Calu3 (cell line): ENCODE results near the gene DNM2. TPM values are rescaled to one million over a fixed set of nuclear protein-coding genes. Genes with fewer than 3 reads are reported as not detected.

Experiments
- BruUV-seq: library from RNA; stranded (reverse); fragments of 400-500 nt; replicated peaks from 2 replicates; lab custom pipeline; 2021; lab: Mats Ljungman, UMichigan
- CTCF ChIA-PET: fragments of 300-600 bp; sonication (Branson Sonifier 250); formaldehyde crosslinking; loops from one replicate; lab custom pipeline; 2022; ENCODE audit warnings: antibody characterized with exemption; lab: Charles Lee
- DNase-seq: peaks from one replicate; pipeline ENCODE4 v3.0.0; 2022
- H3K27ac Mint-ChIP-seq: one replicate; pipeline ENCODE4 v1.8.0; 2022; ENCODE audit warnings: mixed read lengths; ENCODE audit not compliant: unreplicated experiment
- H3K27me3 Mint-ChIP-seq: one replicate; pipeline ENCODE4 v1.8.0; 2022; ENCODE audit warnings: mixed read lengths; ENCODE audit not compliant: unreplicated experiment
- H3K36me3 Mint-ChIP-seq: one replicate; pipeline ENCODE4 v1.8.0; 2022; ENCODE audit warnings: mild to moderate bottlenecking, moderate library complexity, mixed read lengths; ENCODE audit not compliant: insufficient read depth, unreplicated experiment
- H3K4me1 Mint-ChIP-seq: one replicate; pipeline ENCODE4 v1.8.0; 2022; ENCODE audit warnings: mild to moderate bottlenecking, low read depth, mixed read lengths; ENCODE audit not compliant: unreplicated experiment
- H3K4me3 Mint-ChIP-seq: one replicate; pipeline ENCODE4 v1.8.0; 2022; ENCODE audit warnings: mild to moderate bottlenecking, low read depth, moderate library complexity, mixed read lengths; ENCODE audit not compliant: unreplicated experiment
- H3K9me3 Mint-ChIP-seq: one replicate; pipeline ENCODE4 v1.8.0; 2022; ENCODE audit warnings: low read depth, mixed read lengths; ENCODE audit not compliant: unreplicated experiment
- CTCF ChIP-seq: fragments of 200-600 bp; IDR thresholded peaks from one replicate; pipeline ENCODE4 v1.8.0; 2022; ENCODE audit warnings: antibody characterized with exemption; ENCODE audit not compliant: unreplicated experiment
- intact Hi-C: fragments of 100-400 bp; cut with micrococcal nuclease; formaldehyde crosslinking; loops from one replicate; pipeline ENCODE4 v1.10.0; 2022; ENCODE audit not compliant: unreplicated experiment
- total RNA-seq: library from RNA; stranded (reverse); gene quantifications from 2 replicates; pipeline ENCODE4 v1.2.3, GENCODE V29; 2022

The DNM2 gene
- total RNA-seq, 1 experiment from 2014 or later, result 126 TPM

- TF ChIP-seq CTCF, result no peak
- Mint-ChIP-seq H3K27ac (peak overlapping the region; percentile 20), H3K27me3 (no peaks in the 10 kb centered on the region), H3K4me3 (no peak overlapping the region), H3K4me1 (peaks cover 25% of the 10 kb centered on the region), H3K36me3 (no peaks in the 10 kb centered on the region), H3K9me3 (no peaks in the 10 kb centered on the region)
- CTCF ChIA-PET, result no interaction called here
- DNase-seq, result no peak
- no TSS peak for BruUV-seq
- intact Hi-C loops, result no loop called here
Measured at GRCh38 chr19:10736916-10737551, 19.2 kb downstream of the DNM2 start.

GRCh38 chr19:10737722-10738121 lies 19.8 kb downstream of the DNM2 start:
- CTCF ChIA-PET, result no interaction called here
- BruUV-seq, result no TSS peak
- H3K27ac Mint-ChIP-seq, result no peak overlapping the region

GRCh38 chr19:10740798-10741197 lies 22.9 kb downstream of the DNM2 start:
- BruUV-seq, result no TSS peak
- TF ChIP-seq CTCF, result no peak
- intact Hi-C loops, result no loop called here
- peaks cover 27% of the 10 kb centered on the region for H3K4me1 Mint-ChIP-seq
- no peaks in the 10 kb centered on the region for H3K9me3 Mint-ChIP-seq
- no peaks in the 10 kb centered on the region for H3K27me3 Mint-ChIP-seq
- DNase-seq, result no peak
- H3K27ac Mint-ChIP-seq, result no peak overlapping the region
- H3K36me3 Mint-ChIP-seq, result no peaks in the 10 kb centered on the region
- no peak overlapping the region for H3K4me3 Mint-ChIP-seq
- CTCF ChIA-PET, result no interaction called here

More at GRCh38 chr19:10737722-10738121, 19.8 kb downstream of the DNM2 start:
- no peaks in the 10 kb centered on the region for H3K27me3 Mint-ChIP-seq
- intact Hi-C loops, result no loop called here
- H3K9me3 Mint-ChIP-seq, result no peaks in the 10 kb centered on the region
- H3K4me3 Mint-ChIP-seq, result no peak overlapping the region
- no peaks in the 10 kb centered on the region for H3K36me3 Mint-ChIP-seq
- TF ChIP-seq CTCF, result no peak
- H3K4me1 Mint-ChIP-seq, result peaks cover 27% of the 10 kb centered on the region
- DNase-seq, result no peak

GRCh38 chr19:10742476-10742875 lies 24.6 kb downstream of the DNM2 start:
- Mint-ChIP-seq H3K27ac (no peak overlapping the region), H3K4me1 (peaks cover 26% of the 10 kb centered on the region), H3K9me3 (no peaks in the 10 kb centered on the region), H3K4me3 (no peak overlapping the region), H3K27me3 (no peaks in the 10 kb centered on the region), H3K36me3 (no peaks in the 10 kb centered on the region)
- TF ChIP-seq CTCF, result no peak
- no TSS peak for BruUV-seq
- intact Hi-C loops, result no loop called here
- DNase-seq, result no peak
- CTCF ChIA-PET, result interaction anchor here (0.7 to 1.0 kb wide), 4 partner anchors 8 to 523 kb away, joined by 3 to 7 read pairs (median 4); no protein-coding TSS in a partner anchor
